HEK293T (cell line): ENCODE results near the gene MSH3.

Source experiments
- HDGF ChIP-seq: fragments of 450-650 bp; IDR thresholded peaks from 2 replicates; pipeline ENCODE4 v1.6.1; 2017; ENCODE audit warnings: antibody characterized with exemption, borderline replicate concordance
- LEF1 ChIP-seq: fragments of 450-650 bp; IDR thresholded peaks from 2 replicates; pipeline ENCODE4 v1.6.1; 2017; ENCODE audit warnings: mild to moderate bottlenecking, borderline replicate concordance
- SP1 ChIP-seq: fragments of 450-650 bp; IDR thresholded peaks from 2 replicates; pipeline ENCODE4 v1.6.1; 2017
- TF ChIP-seq, protein P1 (sequence below): fragments of 450-650 bp; IDR thresholded peaks from 2 replicates; pipeline ENCODE4 v1.6.1; 2016

GRCh38 chr5:80705801-80706200, 51.3 kb downstream of the MSH3 start:
- TF ChIP-seq, protein P1, sequence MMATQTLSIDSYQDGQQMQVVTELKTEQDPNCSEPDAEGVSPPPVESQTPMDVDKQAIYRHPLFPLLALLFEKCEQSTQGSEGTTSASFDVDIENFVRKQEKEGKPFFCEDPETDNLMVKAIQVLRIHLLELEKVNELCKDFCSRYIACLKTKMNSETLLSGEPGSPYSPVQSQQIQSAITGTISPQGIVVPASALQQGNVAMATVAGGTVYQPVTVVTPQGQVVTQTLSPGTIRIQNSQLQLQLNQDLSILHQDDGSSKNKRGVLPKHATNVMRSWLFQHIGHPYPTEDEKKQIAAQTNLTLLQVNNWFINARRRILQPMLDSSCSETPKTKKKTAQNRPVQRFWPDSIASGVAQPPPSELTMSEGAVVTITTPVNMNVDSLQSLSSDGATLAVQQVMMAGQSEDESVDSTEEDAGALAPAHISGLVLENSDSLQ = no peak
- TF ChIP-seq LEF1 (no peak), HDGF (no peak), SP1 (no peak)
